Ovary (tissue), 9 donors: ENCODE results near the gene RNF126. TPM values are rescaled to one million over a fixed set of nuclear protein-coding genes. Genes with fewer than 3 reads are reported as not detected.

ENCODE experiments used
- DNase-seq, 5 donors: peaks; one replicate each; pipeline ENCODE4 v3.0.0-alpha.2; 2019 to 2020
- H3K27ac ChIP-seq, 2 donors: fragments of 200-600 bp; one replicate each; pipeline versions ENCODE4 v1.5.1 to v1.8.0; 2019 to 2022
- H3K27me3 ChIP-seq: fragments of 200-600 bp; one replicate; pipeline ENCODE4 v1.8.0; 2022
- H3K36me3 ChIP-seq: fragments of 200-600 bp; sonication (generic); one replicate; pipeline ENCODE4 v1.5.1; 2019
- H3K4me1 ChIP-seq: one replicate; pipeline ENCODE4 v1.8.1; 2013; ENCODE audit warnings: mild to moderate bottlenecking, moderate library complexity; ENCODE audit not compliant: insufficient read depth
- H3K4me3 ChIP-seq: fragments of 200-600 bp; sonication (generic); one replicate; pipeline ENCODE4 v1.5.1; 2017
- H3K9me3 ChIP-seq, 2 donors: fragments of 200-600 bp in 1 of 2; sonication (generic) in 1 of 2; one replicate each; pipeline versions ENCODE4 v1.5.1 to v1.8.1; 2013 to 2019; ENCODE audit warnings: mild to moderate bottlenecking in 1 of 2, moderate library complexity in 1 of 2
- CTCF ChIP-seq, 3 donors: fragments of 450-650 bp in 2 of 3; fragments of 200-600 bp in 1 of 3; IDR thresholded peaks; one replicate each; pipeline versions ENCODE4 v1.5.1 to v1.8.0; 2016 to 2022; ENCODE audit warnings: antibody characterized with exemption in 3 of 3, mild to moderate bottlenecking in 1 of 3
- EP300 ChIP-seq: sonication (generic); formaldehyde crosslinking; IDR thresholded peaks from one replicate; pipeline ENCODE4 v1.6.1; 2017; ENCODE audit warnings: antibody characterized with exemption
- POLR2A ChIP-seq: fragments of 450-650 bp; IDR thresholded peaks from one replicate; pipeline ENCODE4 v1.6.1; 2017; ENCODE audit warnings: antibody characterized with exemption, mild to moderate bottlenecking, moderate library complexity
- WGBS, 3 donors: extraction: QIAGEN DNeasy Blood & Tissue Kit in 1 of 3; methylation state at CpG; one replicate each; pipeline versions ENCODE4 v1.1.5 to v1.1.7; 2013 to 2017; 5-methylcytosine and 5-hydroxymethylcytosine counted together
- intact Hi-C, 4 donors: fragments of 100-400 bp; cut with DNase I; formaldehyde crosslinking; loops; one replicate each; pipeline versions ENCODE4 v1.11.0 to v1.15.1; 2022 to 2023
- polyA plus RNA-seq, 2 donors: library from polyadenylated mRNA; stranded (reverse); fragments of 200-250 nt in 1 of 2; fragments of 350-450 nt in 1 of 2; fragmentation: Illumina TruSeq in 1 of 2; extraction: RNeasy Lipid Tissue Mini Kit (QIAGEN cat#74804) in 1 of 2; gene quantifications; one replicate each; pipeline ENCODE4 v1.2.3, GENCODE V29; 2013 to 2014
- total RNA-seq, 7 donors: library from RNA; depleted of rRNA in 2 of 7; stranded (reverse); fragments of >200 nt in 2 of 7; fragmentation: NEBNext Ultra II Directional in 3 of 7; extraction: Animal tissue kit (Norgen Biotek cat#: 25700) in 3 of 7; gene quantifications; one replicate each; pipeline versions ENCODE4 v1.1.0 to v1.2.4, GENCODE V29; 2016 to 2023
- donor health status: DM: no; HTN: no; CAD: no; lungs with moderate emphysema.
- donor health status: DM: no; HTN: no; CAD: no.
- donor health status: Bipolar disorder and iron deficiency.
- donor health status: DM: yes; HTN: yes; CAD: no.
- donor health status: DM: no; HTN: no; CAD: no.
- donor health status: DM: yes; HTN: yes; CAD: no.

RNF126 gene
- total and polyA plus RNA-seq, 9 donors = 1.5 to 52.2 (median 32.2) TPM

DNA sequence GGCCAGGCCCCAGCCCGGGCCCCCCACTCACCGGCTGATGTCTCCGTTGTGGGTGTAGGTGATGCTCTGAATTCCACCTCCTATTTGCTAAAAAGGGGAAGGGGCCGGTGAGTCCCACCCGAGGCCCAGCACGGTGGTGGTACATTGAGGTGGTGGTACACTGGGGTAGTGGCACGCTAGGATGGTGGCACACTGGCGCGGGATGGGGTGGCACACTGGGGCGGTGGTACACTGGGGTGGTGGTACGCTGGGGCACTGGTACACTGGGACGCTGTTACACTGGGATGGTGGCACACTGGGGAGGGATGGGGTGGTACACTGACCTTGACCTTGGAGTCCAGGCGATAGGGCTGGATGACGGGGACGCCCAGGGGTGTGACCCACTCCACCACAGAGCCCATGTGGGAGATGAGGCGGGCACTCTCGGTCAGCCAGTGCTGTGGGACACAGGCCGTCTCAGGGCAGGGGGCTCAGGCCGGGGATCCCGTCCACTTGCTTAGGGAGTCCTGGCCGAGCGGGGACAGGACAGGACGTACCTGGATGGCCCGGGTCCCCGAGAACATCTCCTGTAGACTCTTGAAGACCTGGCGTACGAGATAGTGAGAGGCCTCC is 44.2 kb downstream of the RNF126 start:
- WGBS, 3 donors = 87 to 90% (median 89%) methylated on average over 27 of the region's 27 CpGs
- Histone ChIP-seq H3K36me3 (no peaks in the 10 kb centered on the region), H3K27me3 (no peaks in the 10 kb centered on the region), H3K4me1 (peaks cover 3% of the 10 kb centered on the region), H3K4me3 (no peak overlapping the region), H3K9me3 (no peaks in the 10 kb centered on the region), H3K27ac (no peak overlapping the region)
- intact Hi-C loops = no loop called here
- no peak for TF ChIP-seq CTCF (IDR thresholded peaks at IDR 0.05)
- no peak for TF ChIP-seq EP300
- TF ChIP-seq POLR2A = no peak
- no peak for DNase-seq

GRCh38 chr19:618247-618619 is 44.8 kb downstream of the RNF126 start:
- peaks cover 3% of the 10 kb centered on the region for H3K4me1 ChIP-seq
- 87 to 91% (median 88%) methylated on average over 19 of the region's 19 CpGs for WGBS, 3 donors
- no peaks in the 10 kb centered on the region for H3K36me3 ChIP-seq
- TF ChIP-seq EP300 = no peak
- TF ChIP-seq CTCF (IDR thresholded peaks at IDR 0.05) = no peak
- TF ChIP-seq POLR2A = no peak
- no peak overlapping the region for H3K27ac ChIP-seq
- DNase-seq = no peak
- H3K9me3 ChIP-seq = no peaks in the 10 kb centered on the region
- H3K27me3 ChIP-seq = no peaks in the 10 kb centered on the region
- no peak overlapping the region for H3K4me3 ChIP-seq
- intact Hi-C loops = no loop called here

- H3K36me3 ChIP-seq = no peaks in the 10 kb centered on the region
- WGBS, 3 donors = 85 to 90% (median 89%) methylated on average over 27 to 29 of the region's 29 CpGs
- intact Hi-C loops = no loop called here
Observed at GRCh38 chr19:617551-618246, 45.3 kb downstream of the RNF126 start.

More at GRCh38 chr19:617551-618246, 45.3 kb downstream of the RNF126 start:
- Histone ChIP-seq H3K27ac (no peak overlapping the region), H3K27me3 (no peaks in the 10 kb centered on the region), H3K9me3 (no peaks in the 10 kb centered on the region), H3K4me3 (no peak overlapping the region), H3K4me1 (peaks cover 3% of the 10 kb centered on the region)
- no peak for TF ChIP-seq CTCF (IDR thresholded peaks at IDR 0.05)
- no peak for TF ChIP-seq EP300
- TF ChIP-seq POLR2A = no peak
- no peak for DNase-seq
